Measurements from ENCODE around the gene TFDP2. TPM values are rescaled to one million over a fixed set of nuclear protein-coding genes. Genes with fewer than 3 reads are reported as not detected.

Gene TFDP2
- total and polyA plus RNA-seq, 2 donors (not counting 1 experiment from before 2014, with no cell fraction given) = 5.5 to 31.7 TPM

- no peaks in the 10 kb centered on the region for H3K9me3 ChIP-seq (ENCODE audit: control extremely low read depth in 1 of 3, control insufficient read depth in 2 of 3, insufficient read depth in 1 of 3, low read length in 2 of 3)
- H3K4me1 ChIP-seq (ENCODE audit: control insufficient read depth in 2 of 2, insufficient read depth in 2 of 2, low read length in 2 of 2) = no peaks in the 10 kb centered on the region
- ChIA-PET POLR2A (no interaction called here), CTCF (no interaction called here)
- no peak for ATAC-seq (ENCODE audit: low read depth)
- no peaks in the 10 kb centered on the region for H3K79me2 ChIP-seq (ENCODE audit: control insufficient read depth, insufficient read depth, low read length)
- intact Hi-C loops (cut with micrococcal nuclease) = no loop called here
- Mint-ChIP-seq H3K9me3 (ENCODE audit: insufficient read depth) (no peaks in the 10 kb centered on the region), H3K27me3 (no peaks in the 10 kb centered on the region), H3K4me3 (no peak overlapping the region), H3K27ac (no peak overlapping the region), H3K4me1 (no peaks in the 10 kb centered on the region)
- no peak overlapping the region for H3K27ac ChIP-seq (ENCODE audit: low read length in 2 of 2)
- no CpG with 5 or more reads among the region's 2 CpGs for WGBS (ENCODE audit: insufficient coverage)
- H3K4me2 ChIP-seq (replicated peaks; ENCODE audit: low read depth, low read length, poor library complexity, severe bottlenecking) = no peak overlapping the region
- DNase-seq = no peak
- H3K36me3 ChIP-seq (replicated peaks in 1 of 2; ENCODE audit: control extremely low read depth in 1 of 2, control insufficient read depth in 1 of 2, extremely low read depth in 1 of 2, insufficient read depth in 2 of 2, low read length in 1 of 2) = peaks cover 0 to 2% of the 10 kb centered on the region in 2 experiments
- no peak for TF ChIP-seq EZH2 (IDR thresholded peaks at IDR 0.05; ENCODE audit: borderline replicate concordance, insufficient read depth, low read depth, low read length, poor library complexity, severe bottlenecking)
- TF ChIP-seq, protein P1, sequence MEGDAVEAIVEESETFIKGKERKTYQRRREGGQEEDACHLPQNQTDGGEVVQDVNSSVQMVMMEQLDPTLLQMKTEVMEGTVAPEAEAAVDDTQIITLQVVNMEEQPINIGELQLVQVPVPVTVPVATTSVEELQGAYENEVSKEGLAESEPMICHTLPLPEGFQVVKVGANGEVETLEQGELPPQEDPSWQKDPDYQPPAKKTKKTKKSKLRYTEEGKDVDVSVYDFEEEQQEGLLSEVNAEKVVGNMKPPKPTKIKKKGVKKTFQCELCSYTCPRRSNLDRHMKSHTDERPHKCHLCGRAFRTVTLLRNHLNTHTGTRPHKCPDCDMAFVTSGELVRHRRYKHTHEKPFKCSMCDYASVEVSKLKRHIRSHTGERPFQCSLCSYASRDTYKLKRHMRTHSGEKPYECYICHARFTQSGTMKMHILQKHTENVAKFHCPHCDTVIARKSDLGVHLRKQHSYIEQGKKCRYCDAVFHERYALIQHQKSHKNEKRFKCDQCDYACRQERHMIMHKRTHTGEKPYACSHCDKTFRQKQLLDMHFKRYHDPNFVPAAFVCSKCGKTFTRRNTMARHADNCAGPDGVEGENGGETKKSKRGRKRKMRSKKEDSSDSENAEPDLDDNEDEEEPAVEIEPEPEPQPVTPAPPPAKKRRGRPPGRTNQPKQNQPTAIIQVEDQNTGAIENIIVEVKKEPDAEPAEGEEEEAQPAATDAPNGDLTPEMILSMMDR (IDR thresholded peaks at IDR 0.05) = no peak
- H4K20me1 ChIP-seq (ENCODE audit: control insufficient read depth, insufficient read depth, low read length, poor library complexity, severe bottlenecking) = no peaks in the 10 kb centered on the region
- no peak overlapping the region for H3K9ac ChIP-seq (ENCODE audit: low read length)
- H3K4me3 ChIP-seq (ENCODE audit: control extremely low read depth in 1 of 5, extremely low read depth in 1 of 5, insufficient read depth in 1 of 5, low read depth in 2 of 5, low read length in 4 of 5) = no peak overlapping the region
- no peaks in the 10 kb centered on the region for H3K27me3 ChIP-seq (replicated peaks in 1 of 4; ENCODE audit: control extremely low read depth in 1 of 4, control insufficient read depth in 3 of 4, insufficient read depth in 4 of 4, low read length in 3 of 4)
- H2AFZ ChIP-seq (ENCODE audit: insufficient read depth, low read depth, low read length, poor library complexity, severe bottlenecking) = no peak overlapping the region
These were observed 176.9 kb downstream of the TFDP2 start for GRCh38 chr3:141972399-141972798.

- WGBS (ENCODE audit: insufficient coverage) = no CpG with 5 or more reads among the region's 1 CpG
- no peaks in the 10 kb centered on the region for H4K20me1 ChIP-seq (ENCODE audit: control insufficient read depth, insufficient read depth, low read length, poor library complexity, severe bottlenecking)
These were observed 177.8 kb downstream of the TFDP2 start for GRCh38 chr3:141971571-141971970.

More at GRCh38 chr3:141971571-141971970, 177.8 kb downstream of the TFDP2 start:
- peaks cover 0 to 3% of the 10 kb centered on the region in 2 experiments for H3K36me3 ChIP-seq (replicated peaks in 1 of 2; ENCODE audit: control extremely low read depth in 1 of 2, control insufficient read depth in 1 of 2, extremely low read depth in 1 of 2, insufficient read depth in 2 of 2, low read length in 1 of 2)
- H3K4me2 ChIP-seq (replicated peaks; ENCODE audit: low read depth, low read length, poor library complexity, severe bottlenecking) = no peak overlapping the region
- no peak overlapping the region for H3K9ac ChIP-seq (ENCODE audit: low read length)
- H3K4me1 ChIP-seq (ENCODE audit: control insufficient read depth in 2 of 2, insufficient read depth in 2 of 2, low read length in 2 of 2) = no peaks in the 10 kb centered on the region
- H3K27me3 ChIP-seq (replicated peaks in 1 of 4; ENCODE audit: control extremely low read depth in 1 of 4, control insufficient read depth in 3 of 4, insufficient read depth in 4 of 4, low read length in 3 of 4) = no peaks in the 10 kb centered on the region
- H3K79me2 ChIP-seq (ENCODE audit: control insufficient read depth, insufficient read depth, low read length) = no peaks in the 10 kb centered on the region
- H3K4me3 Mint-ChIP-seq = no peak overlapping the region
- ATAC-seq (ENCODE audit: low read depth) (no peak), DNase-seq (no peak)
- H3K27ac ChIP-seq (ENCODE audit: low read length in 2 of 2) = no peak overlapping the region
- POLR2A ChIA-PET = no interaction called here
- H2AFZ ChIP-seq (ENCODE audit: insufficient read depth, low read depth, low read length, poor library complexity, severe bottlenecking) = no peak overlapping the region
- no peak for TF ChIP-seq EZH2 (IDR thresholded peaks at IDR 0.05; ENCODE audit: borderline replicate concordance, insufficient read depth, low read depth, low read length, poor library complexity, severe bottlenecking)
- TF ChIP-seq, protein P1 (IDR thresholded peaks at IDR 0.05) = no peak
- no peaks in the 10 kb centered on the region for H3K9me3 Mint-ChIP-seq (ENCODE audit: insufficient read depth)
- no peak overlapping the region for H3K4me3 ChIP-seq (ENCODE audit: control extremely low read depth in 1 of 5, extremely low read depth in 1 of 5, insufficient read depth in 1 of 5, low read depth in 2 of 5, low read length in 4 of 5)
- CTCF ChIA-PET = interaction anchor here (0.7 kb wide), 1 partner anchor 39 kb away, joined by 3 read pairs; no protein-coding TSS in a partner anchor
- no peaks in the 10 kb centered on the region for H3K9me3 ChIP-seq (ENCODE audit: control extremely low read depth in 1 of 3, control insufficient read depth in 2 of 3, insufficient read depth in 1 of 3, low read length in 2 of 3)
- no peak overlapping the region for H3K27ac Mint-ChIP-seq
- H3K4me1 Mint-ChIP-seq = no peaks in the 10 kb centered on the region
- no peaks in the 10 kb centered on the region for H3K27me3 Mint-ChIP-seq
- intact Hi-C loops (cut with micrococcal nuclease) = no loop called here
